IPS-NIHi7 (cell line): ENCODE measurements around the gene PLCB3.

Experiments
- DNase-seq: peaks from one replicate; pipeline ENCODE4 v3.0.0; 2012; ENCODE audit warnings: mixed read lengths; ENCODE audit errors: extremely low spot score

PLCB3 gene

DNA sequence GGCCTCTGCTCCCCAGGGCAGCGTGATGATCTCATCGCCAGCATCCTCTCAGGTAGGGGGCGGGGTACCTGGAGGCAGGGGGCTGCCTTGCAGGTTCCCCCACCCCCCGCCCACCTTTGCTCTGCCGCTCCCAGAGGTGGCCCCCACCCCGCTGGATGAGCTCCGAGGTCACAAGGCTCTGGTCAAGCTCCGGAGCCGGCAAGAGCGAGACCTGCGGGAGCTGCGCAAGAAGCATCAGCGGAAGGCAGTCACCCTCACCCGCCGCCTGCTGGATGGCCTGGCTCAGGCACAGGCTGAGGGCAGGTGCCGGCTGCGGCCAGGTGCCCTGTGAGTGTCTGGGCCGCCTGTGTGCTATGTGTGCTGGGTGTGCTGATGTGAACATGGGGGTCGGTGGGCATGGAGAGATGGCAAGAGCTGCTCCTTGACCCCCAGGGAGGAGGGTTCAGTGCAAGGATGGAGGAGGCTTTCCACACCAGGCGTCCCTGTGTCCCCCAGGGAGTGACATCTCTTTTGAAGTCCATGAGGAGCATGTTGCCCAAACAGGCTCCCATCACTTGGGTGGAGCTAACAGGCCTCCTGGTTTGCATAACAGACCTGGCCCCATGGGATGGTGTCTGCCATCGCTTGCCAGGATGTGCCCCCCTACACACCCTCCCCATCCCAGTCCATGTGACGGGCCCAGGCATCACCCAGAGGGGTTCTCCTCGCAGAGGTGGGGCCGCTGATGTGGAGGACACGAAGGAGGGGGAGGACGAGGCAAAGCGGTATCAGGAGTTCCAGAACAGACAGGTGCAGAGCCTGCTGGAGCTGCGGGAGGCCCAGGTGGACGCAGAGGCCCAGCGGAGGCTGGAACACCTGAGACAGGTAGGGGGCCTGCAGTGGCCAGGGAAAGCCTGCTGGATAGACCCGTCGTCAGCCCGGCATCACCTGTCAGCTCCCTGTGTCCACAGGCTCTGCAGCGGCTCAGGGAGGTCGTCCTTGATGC lies 14.1 kb downstream of the PLCB3 start:
- no peak for DNase-seq

DNA sequence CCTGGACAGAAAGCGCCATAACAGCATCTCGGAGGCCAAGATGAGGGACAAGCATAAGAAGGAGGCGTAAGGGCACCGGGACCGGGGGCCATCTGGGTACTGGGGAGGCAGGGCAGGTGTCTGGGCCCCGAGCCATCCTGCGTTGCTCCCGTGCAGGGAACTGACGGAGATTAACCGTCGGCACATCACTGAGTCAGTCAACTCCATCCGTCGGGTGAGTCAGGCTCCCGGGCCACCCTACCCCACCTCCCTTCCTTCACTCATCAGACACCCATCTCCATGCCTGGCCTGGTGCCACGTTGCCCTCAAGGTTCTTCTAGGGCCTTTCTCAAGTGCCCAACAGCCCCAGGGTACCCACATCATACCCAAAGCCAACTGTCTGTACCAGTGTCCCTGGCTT lies 15.0 kb downstream of the PLCB3 start:
- DNase-seq = no peak

DNA sequence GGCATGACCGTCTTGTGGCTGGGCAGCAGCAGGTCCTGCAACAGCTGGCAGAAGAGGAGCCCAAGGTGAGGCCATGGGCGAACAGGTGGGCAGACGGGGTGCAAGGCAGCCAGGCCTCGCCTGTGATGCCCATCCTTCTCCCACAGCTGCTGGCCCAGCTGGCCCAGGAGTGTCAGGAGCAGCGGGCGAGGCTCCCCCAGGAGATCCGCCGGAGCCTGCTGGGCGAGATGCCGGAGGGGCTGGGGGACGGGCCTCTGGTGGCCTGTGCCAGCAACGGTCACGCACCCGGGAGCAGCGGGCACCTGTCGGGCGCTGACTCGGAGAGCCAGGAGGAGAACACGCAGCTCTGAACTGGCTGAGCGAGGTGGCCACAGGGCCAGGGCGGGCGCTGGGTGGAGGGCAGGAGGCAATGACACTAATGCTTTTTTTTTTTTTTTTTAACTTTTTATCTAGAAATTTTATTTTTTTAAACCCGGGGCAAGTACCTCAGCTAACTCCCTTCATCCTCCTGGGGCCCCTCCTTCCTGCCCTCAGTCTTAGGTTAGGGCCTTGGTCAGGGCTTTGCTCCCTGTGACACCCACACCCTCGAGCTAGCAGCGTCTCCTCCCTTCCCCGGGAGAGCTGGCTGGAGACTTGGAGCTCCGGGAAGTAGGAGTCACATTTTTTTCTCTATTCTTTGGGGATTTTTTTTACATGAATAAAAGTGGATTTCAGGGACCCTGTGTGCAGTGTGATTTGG lies 16.0 kb downstream of the PLCB3 start:
- DNase-seq = no peak

DNA sequence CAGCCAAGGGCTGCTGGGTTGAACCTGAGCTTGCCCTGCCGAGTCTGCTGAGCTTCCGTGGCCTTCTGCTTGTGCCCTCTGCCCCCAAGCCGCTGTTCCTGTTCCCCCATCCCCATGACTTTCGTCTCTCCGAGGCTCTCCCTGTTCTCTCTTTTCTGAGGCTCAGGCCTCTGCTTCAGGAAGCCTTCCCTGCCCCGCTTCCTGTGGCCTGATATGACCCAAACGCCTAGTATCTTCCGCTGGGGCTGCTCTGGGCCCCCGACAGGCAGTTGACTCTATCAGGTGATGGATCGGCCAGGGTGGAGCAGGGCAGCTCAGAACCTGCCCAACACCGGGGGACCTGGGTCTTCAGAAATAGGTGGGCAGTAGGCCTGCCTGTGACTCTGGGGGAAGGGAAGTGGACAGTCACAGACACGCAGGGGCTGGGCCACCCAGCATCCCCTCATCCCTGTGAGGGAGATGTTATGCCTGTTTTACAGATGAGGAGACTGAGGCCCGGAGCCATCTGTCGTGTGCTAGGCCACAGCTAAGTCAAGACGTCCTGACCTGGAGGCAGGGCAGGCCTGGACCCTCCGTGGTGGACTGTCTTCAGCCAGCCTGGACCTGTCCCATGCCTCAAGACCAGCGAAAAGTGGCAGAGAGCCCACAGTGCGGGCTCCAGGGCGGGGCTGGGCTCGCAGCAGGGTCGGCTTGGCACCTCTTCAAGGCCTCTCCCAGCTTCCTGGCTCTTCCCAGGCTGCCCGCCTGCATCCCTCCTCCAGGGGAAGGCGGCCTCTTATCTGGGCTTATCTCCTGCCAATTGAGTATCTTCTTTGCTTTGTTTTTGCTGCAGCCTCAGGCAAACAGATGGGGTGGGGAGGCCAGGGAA lies 16.9 kb downstream of the PLCB3 start:
- peak; percentile 15 for DNase-seq

DNA sequence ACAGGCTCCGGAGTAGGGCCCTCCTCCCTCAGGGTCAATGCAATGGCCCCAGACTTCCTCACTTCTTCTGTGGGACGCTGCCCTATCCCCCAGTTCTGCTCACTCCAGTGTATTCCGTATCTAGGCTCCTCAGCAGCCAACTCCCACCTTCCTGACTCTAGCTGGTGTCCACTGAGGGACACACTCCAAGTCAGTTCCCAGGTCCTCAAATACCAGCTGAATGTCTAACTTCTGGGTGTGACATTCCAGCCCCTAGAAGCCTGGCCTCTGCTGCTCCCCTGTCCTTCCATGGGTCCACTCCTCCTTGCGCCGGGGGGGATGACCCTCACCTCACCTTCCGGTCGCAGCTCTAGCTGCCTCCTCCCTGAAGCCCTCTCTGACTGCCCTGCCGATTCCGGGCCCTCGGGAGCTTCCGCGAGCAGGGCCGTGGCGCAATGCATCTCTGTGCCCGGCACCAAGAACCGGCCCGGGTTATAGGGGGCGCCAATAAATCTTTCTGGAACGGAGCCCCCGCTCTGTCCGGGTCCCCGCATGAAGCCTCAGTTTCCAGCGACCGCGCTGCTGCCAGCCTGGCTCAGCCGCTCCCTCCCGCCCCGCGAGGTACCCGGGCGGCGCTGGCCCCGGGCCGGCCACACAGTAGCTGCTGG lies 17.7 kb downstream of the PLCB3 start:
- DNase-seq = no peak

DNA sequence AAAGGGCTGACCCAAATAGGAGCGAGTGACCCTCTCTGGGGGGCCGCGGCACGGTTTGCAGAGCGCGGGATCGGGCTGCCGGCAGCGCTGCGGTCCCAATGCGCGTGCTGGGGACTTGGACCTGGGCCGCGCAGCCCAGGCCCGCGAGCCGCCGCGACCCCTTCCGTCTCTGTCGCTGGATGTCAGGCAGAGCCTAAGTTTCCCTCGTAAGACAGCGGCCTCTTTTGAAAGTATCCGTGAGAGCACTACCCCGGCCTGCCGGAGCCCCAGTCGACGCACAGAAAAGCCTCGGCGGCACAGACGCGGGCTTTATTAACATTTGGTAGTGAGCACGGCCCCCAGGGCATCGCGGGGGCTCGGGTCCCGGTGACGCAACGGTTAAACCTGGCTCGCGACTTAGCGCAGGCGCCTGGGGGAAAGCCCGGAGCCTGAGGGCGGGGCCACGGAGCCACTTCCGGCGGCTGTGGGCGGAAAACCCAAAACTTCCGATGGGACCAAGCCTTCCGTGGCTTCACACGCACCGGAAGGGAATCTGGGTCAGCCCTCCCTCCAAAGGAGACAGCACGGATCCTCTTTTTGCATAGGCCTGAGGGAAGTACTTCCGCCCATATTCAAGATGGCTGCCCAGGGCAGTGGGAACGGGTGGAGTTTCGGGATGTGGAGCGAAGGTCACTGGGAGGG lies 18.4 kb downstream of the PLCB3 start:
- DNase-seq = peak; percentile 84

DNA sequence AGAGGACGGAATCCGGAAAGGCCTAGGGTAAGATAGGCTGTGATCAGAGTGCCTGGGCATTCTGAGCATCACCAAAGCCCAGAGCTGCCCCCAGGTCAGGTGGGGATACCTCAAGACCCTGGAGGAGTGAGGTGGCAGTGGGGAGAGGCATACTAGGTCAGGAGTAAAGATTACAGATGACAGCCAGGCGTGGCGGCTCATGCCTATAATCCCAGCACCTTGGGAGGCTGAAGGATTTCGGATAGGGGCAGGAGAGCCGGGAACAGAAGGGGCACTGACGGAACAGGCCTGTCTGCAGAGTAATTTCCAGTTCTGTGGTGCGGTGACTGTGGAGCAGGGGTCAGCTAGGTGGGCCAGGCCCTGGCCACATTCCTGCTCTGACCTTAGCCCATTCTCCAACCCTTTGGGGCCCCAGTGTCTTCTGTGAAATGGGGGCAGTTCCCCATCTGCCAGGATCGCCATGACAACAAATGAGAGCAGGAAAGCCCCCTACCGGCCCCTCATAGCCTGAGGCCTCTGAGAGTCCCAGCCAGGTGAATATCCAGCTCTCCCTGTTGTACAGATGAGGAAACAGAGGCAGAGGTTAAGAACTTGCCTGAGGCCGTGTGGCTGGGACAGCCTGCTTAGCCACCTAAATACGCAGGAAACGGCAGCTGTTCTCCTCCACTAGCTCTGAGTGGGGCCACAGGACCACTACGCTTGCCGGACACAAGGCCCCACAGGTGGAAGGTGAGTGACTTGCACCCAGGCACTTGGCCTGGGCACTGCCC lies 23.9 kb downstream of the PLCB3 start:
- DNase-seq = no peak

DNA sequence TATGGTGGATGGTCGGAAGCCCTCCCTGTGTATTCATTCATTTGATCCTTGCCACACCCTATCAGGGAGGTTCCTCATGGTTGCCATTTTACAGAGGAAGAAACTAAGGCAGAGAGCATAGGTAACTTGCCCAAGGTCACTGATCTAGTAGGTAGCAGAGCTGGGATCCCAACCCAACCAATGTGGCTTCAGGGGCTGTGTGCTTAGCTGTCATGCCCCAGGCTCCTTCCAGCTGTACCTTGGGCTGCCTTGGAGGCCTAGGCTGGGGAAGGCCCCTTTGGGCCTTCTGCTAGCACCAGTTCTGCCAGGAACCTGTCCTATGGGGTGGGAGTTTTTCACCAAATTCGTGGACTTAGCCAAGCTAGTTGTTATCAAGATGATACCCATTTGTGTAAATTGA lies 24.5 kb downstream of the PLCB3 start:
- no peak for DNase-seq

DNA sequence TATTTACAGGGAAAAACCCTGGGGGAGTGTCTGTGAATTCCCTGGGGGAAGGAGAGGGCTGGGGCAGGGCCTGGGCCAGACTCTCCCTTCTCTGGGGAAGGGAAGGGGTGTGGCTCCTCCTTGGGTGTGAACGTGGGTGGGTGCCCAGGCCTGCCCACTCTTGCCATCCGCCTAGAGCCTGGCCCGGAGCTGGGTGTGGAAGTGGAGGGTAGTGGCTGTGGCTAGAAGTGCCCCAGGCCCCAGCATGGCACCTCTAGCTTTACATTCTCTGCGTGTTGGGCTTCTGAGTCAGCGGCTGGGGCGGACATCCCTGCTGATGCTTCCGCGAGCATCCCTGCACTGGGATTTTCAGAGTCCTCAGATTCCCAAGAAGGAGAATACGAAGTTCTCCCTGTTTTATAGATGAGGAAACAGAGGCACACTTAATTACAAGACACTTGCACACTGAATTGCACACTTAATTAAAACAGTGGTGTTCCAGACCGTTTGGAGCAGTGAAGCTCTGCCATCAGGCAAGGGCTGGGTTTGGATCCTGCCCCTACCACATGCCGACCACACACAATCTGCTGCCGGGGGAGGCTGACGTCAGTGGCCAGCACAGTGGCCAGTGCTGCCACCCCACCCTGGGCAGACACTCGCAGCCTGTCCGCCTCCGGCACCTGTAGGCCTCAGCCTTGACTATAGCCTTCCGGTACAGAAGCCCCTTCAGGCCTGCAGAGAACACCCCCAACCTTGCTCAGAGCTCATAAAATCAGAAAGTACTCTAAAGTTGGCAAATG lies 25.5 kb downstream of the PLCB3 start:
- no peak for DNase-seq

DNA sequence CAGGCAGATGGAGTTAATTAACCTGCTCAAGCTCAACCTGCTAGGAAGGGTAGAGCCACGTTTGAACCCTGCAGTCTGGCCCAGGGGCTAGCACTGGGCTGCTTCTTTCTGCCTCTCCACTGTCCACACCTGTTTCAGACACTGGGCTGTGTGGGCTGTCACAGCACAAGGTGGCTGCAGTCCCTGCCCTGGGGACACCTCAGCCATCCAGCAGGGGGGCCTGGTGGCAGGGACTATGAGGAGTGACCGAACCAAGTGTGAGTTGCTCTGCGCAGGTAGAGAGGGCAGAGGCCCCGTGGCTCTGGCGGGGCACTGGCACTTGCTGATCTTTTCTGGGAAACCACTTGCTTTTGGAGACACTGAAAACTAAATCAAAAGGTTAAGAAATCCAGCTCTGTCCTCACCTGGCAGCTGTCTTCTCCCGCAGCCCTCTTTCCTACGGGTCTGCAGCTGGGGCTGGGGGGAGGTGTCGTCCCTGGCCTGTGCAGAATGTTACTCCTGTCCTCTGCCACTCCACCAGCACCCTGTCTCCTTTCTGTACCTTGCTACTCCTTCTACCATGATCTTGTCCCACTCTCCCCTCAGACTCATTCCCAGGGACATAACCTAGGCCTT lies 27.4 kb downstream of the PLCB3 start:
- DNase-seq = no peak

DNA sequence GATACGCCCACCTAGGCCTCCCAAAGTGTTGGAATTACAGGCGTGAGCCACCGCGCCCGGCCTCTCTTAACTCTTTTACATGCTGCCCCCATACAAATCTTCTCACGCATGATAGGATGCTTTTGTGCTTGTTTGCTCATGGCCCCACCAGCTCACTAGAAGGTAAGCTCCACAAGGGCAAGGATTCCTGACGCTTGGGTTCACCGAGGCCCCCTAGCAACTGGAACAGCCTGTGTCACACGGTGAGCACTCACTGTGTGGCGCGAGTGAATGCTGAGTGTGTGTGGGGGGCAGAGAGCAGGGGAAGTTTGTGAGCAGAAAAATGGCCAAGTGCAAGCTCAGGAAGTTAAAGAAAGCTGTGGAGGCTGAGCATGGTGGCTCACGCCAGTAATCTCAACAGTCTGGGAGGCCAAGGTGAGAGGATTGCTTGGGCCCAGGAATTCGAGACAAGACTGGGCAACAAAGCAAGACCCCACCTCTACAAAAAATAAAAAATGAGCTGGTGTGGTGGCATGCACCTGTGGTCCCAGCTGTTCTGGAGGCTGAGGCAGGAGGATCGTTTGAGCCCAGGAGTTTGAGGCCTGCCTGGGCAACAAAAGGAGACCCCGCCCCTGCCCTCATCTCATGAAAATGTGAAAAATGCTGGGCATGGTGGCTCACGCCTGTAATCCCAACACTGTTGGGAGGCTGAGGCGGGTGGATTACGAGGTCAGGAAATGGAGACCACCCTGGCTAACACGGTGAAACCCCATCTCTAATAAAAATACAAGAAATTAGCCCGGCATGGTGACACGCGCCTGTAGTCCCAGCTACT lies 30.8 kb downstream of the PLCB3 start:
- no peak for DNase-seq

DNA sequence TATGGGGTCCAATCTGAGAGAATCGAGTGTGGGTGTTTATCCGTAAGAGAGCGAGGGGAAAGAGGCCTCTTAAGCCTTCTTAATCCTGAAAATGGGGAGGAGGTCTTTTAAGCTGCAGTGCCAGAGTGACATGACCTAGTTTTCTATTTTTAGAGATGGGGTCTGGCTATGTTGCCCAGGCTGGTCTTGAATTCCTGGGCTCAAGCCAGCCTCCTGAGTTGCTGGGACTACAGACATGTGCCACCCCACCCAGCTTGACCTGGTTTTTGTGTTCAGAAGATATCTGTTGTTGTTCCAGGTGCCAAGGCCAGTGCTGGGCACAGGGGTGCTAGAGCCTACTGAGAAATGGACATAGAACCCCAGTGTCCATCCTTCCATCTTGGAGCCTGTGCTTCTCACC lies 31.8 kb downstream of the PLCB3 start:
- no peak for DNase-seq

DNA sequence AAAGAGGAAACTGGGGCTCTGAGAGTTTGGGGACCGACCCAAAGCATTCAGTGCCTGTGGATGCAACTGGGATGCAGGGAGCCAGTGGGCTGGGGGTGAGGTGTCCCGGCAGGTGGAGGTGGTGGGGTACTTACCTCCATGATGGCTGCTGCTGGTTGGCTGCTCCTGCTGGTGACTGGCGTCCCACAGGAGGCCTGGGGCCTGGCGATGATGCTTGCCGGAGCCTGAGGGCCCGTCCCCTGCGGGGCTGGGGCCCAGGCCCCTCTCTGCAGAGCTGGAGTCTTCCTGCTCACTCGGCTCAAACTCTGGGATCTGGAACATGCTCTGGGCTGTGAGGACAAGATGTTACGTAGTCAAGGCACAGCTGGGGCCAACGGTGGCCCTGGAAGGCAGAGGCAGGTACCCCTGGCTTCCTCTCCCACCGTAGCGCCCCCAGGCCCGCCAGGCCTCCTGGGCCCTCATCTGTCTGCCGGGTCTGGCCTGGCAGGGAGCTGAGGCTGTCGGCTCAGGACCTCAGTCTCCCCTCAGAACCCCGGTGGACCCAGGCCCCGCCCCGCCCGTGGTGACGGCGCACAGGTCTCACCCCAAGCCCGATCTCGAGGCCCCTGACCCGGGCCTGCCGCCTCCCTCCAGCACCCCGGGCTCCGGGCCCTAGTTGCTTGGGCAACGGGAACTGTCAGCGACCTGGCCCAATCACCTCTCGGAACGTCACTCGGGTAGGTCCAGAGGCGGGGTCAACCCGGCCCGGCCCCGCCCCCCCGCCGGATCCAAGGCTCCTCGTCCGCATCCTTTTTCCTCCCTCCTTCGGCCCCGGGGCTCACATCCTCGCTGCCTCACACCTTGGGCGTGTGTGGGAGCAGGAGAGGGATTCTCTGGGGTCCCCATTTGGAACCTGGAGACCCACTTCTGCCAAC lies 33.0 kb downstream of the PLCB3 start, which contains the start of gene BAD:
Gene BAD (minus strand): TSS at position 618 of the 914 bp plus-strand sequence. CDS start 297 bp downstream, at position 321.
- DNase-seq = peak; percentile 97

DNA sequence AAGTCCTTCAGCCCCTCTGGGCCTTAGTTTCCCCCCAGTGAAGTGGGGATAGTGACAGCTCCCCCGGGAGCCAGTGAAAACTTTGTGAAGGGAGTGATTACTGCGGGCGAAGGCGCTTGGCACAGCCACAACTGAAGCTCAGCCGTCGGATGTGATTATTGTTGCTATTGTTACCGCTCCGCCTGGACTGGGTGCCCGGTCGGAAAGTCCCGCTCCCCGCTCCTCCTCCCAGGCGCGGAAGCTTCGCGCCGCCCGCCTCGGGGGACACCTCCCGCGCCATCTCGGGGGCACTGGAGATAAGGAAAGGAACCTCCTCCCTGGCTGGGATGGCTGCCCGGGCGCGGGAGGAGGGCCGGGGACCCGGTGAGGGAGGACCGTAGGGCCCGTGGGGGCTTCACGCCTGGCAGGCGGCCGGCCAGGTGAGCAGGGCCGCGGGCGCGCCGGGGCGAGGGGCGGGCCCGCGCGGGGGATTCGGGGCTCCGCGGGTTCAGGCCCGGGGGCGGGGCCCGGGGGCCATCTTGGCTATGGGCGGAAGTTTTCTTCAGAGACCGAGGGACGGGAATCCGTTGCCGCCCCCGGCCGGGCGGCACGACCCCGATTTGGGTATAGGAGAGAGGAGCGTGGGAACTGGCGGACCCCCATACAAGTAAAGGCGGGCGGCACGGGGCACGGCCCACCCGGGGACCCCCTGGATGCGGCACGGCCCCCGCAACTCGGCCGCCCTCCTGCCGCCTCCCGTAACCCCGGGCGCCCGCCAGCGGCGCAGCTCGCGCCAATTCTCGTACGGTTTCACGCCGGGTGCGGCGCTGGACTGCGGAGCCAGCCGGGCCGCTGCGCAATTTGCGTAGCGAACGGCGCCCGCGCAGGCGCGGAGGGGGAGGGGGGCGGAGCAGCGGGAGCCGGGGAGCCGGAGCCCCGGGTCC lies 33.9 kb downstream of the PLCB3 start, which contains the start of gene GPR137:
Gene GPR137 (plus strand): TSS at position 887 of the 923 bp plus-strand sequence. CDS start 677 bp downstream, outside the sequence.
- peak; percentile 82 for DNase-seq
